Gastroesophageal sphincter (tissue), 4 donors: ENCODE data around the gene BRAT1. TPM values are rescaled to one million over a fixed set of nuclear protein-coding genes. Genes with fewer than 3 reads are reported as not detected.

Experiments used
- ATAC-seq: fragments of 150-250 bp; one replicate; pipeline ENCODE4 v1.9.1; 2016; ENCODE audit warnings: mild to moderate bottlenecking, moderate library complexity
- H3K27ac ChIP-seq, 4 donors: fragments of 200-600 bp; sonication (generic) in 3 of 4; 1 replicate in 3 of 4; 2 replicates in 1 of 4; pipeline ENCODE4 v1.5.1; 2016 to 2019
- H3K27me3 ChIP-seq: fragments of 200-600 bp; sonication (generic); one replicate; pipeline ENCODE4 v1.5.1; 2019
- H3K36me3 ChIP-seq, 2 donors: fragments of 200-600 bp; sonication (generic); one replicate each; pipeline ENCODE4 v1.5.1; 2019; ENCODE audit warnings: control low read depth in 1 of 2
- H3K4me1 ChIP-seq, 3 donors: fragments of 200-600 bp; sonication (generic); 1 replicate in 2 of 3; 2 replicates in 1 of 3; pipeline ENCODE4 v1.5.1; 2016 to 2019; ENCODE audit warnings: control low read depth in 2 of 3
- H3K4me3 ChIP-seq, 2 donors: fragments of 200-600 bp; sonication (generic); one replicate each; pipeline ENCODE4 v1.5.1; 2019; ENCODE audit warnings: mild to moderate bottlenecking in 1 of 2, moderate library complexity in 1 of 2
- H3K9me3 ChIP-seq, 3 donors: fragments of 200-600 bp; sonication (generic); one replicate each; pipeline ENCODE4 v1.5.1; 2017 to 2019; ENCODE audit warnings: control low read depth in 2 of 3
- EP300 ChIP-seq: sonication (generic); formaldehyde crosslinking; IDR thresholded peaks from one replicate; pipeline ENCODE4 v1.6.1; 2017; ENCODE audit warnings: antibody characterized with exemption, mild to moderate bottlenecking
- POLR2A ChIP-seq, 2 donors: fragments of 450-650 bp; IDR thresholded peaks; one replicate each; pipeline ENCODE4 v1.6.1; 2017; ENCODE audit warnings: antibody characterized with exemption in 2 of 2, mild to moderate bottlenecking in 2 of 2, moderate library complexity in 1 of 2
- POLR2AphosphoS5 ChIP-seq: sonication (generic); formaldehyde crosslinking; IDR thresholded peaks from one replicate; pipeline ENCODE4 v1.6.1; 2017; ENCODE audit warnings: antibody characterized with exemption
- WGBS, 2 donors: methylation state at CpG; one replicate each; pipeline ENCODE4 v1.1.5; 2018; ENCODE audit warnings: low coverage in 1 of 2; 5-methylcytosine and 5-hydroxymethylcytosine counted together
- total RNA-seq, 4 donors: library from RNA; depleted of rRNA; stranded (reverse); fragments of >200 nt; gene quantifications; one replicate each; pipeline ENCODE4 v1.1.0, GENCODE V29; 2016
- TF ChIP-seq, protein P1 (sequence below), 4 experiments: fragments of 200-600 bp in 2 of 4; fragments of 450-650 bp in 2 of 4; sonication (generic) in 1 of 4; IDR thresholded peaks; one replicate each; pipeline ENCODE4 v1.5.1; 2017 to 2019; ENCODE audit warnings: antibody characterized with exemption in 4 of 4, mild to moderate bottlenecking in 2 of 4, moderate library complexity in 2 of 4

The BRAT1 gene
- total RNA-seq, 4 donors from 2014 or later = 19.9 to 36.0 (median 32.4) TPM

DNA sequence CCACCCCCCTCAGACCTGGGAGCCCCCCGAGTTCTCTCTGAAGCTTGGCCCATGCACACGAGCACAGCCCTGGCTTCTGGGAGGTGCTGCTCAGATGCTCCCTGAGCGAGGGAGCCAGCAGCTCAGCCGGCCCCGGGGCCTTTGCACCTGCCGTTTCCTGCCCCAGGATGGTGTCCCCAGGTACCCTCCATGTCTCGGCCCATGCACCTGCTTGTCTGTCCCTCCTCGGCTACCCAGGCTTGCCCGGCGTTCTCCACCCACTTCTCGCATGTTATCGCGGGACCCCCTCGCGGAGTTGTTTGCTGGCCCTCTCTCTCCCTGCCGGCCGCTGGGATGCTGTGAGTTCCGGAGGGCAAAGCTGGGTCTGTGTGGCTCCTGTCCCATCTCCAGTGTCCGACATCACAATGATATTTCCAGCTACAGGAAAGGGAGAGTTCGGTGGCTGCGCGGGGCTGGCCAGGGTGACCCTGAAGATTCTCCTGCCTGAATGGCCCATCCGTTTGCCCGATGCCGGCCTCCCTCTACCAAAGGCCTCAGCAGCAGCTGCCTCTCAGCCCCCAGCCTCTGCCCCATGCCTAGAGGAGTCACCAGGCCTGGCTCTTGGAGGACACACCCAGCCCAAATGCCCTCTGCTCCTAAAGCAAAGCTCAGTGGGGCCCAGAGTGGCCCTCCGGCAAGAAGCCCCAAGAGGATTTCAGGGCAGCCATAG, 48.0 kb downstream of the BRAT1 start:
- TF ChIP-seq EP300 (no peak), POLR2A (IDR thresholded peaks at IDR 0.05) (no peak), POLR2AphosphoS5 (no peak)
- TF ChIP-seq, protein P1, sequence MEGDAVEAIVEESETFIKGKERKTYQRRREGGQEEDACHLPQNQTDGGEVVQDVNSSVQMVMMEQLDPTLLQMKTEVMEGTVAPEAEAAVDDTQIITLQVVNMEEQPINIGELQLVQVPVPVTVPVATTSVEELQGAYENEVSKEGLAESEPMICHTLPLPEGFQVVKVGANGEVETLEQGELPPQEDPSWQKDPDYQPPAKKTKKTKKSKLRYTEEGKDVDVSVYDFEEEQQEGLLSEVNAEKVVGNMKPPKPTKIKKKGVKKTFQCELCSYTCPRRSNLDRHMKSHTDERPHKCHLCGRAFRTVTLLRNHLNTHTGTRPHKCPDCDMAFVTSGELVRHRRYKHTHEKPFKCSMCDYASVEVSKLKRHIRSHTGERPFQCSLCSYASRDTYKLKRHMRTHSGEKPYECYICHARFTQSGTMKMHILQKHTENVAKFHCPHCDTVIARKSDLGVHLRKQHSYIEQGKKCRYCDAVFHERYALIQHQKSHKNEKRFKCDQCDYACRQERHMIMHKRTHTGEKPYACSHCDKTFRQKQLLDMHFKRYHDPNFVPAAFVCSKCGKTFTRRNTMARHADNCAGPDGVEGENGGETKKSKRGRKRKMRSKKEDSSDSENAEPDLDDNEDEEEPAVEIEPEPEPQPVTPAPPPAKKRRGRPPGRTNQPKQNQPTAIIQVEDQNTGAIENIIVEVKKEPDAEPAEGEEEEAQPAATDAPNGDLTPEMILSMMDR (IDR thresholded peaks at IDR 0.05) = no peak
- no peaks in the 10 kb centered on the region for H3K36me3 ChIP-seq
- H3K4me3 ChIP-seq = no peak overlapping the region
- H3K4me1 ChIP-seq = peaks cover 0 to 53% (median 20%) of the 10 kb centered on the region in 3 donors
- WGBS, 2 donors = 60 to 95% methylated on average over 3 to 4 of the region's 26 CpGs
- H3K27ac ChIP-seq = peak overlapping the region in 2 of 4 donors; percentile 43 to 46
- ATAC-seq = no peak
- no peaks in the 10 kb centered on the region for H3K9me3 ChIP-seq
- H3K27me3 ChIP-seq = peaks cover 6% of the 10 kb centered on the region

DNA sequence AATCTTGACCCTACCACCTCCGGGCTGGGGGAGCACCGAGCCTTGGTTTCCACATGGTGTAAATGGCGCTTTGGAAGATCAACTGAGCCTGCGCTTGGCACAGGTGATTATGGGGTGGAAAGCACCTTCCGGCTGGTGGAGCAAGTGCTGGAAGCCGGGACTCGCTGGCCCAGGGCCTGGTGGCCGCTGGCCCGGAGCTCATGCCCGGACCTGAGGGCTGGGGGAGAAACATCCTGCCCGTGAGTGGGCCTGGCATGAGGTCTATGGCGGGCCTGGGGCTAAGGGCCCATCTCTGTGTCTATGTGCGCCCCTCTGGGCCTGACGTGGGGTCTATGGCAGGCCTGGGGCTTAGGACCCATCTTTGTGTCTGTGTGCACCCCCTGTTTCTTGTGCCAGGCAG, 49.9 kb downstream of the BRAT1 start:
- TF ChIP-seq EP300 (no peak), POLR2AphosphoS5 (no peak), POLR2A (IDR thresholded peaks at IDR 0.05) (no peak)
- TF ChIP-seq, protein P1 (IDR thresholded peaks at IDR 0.05) = no peak
- no peaks in the 10 kb centered on the region for H3K36me3 ChIP-seq

DNA sequence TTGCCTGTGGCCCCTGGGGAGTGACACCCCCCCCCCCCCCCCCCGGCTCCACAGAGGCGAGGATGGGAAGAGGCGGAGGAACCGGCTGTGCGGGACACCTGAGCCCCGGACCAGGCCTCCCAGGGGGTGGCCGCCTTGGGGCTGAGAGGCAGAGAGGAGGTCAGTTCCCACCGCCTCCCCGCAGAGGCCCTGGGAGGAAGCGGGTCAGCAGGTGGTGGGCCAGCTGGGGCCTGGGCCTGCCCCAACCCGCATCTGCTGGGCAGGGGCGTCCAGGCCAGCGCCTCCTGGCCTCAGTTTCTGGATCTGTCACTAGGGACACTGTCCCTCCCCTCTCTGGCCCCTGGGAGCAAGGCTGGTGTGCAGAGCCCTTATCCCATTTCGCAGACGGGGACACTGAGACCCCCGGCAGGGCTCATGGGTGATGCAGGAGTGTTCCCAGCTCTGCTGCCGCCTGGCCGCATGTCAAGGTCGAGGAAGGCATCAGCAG, 50.4 kb downstream of the BRAT1 start:
- peaks cover 24% of the 10 kb centered on the region for H3K27me3 ChIP-seq
- no peaks in the 10 kb centered on the region for H3K9me3 ChIP-seq
- H3K4me1 ChIP-seq = peaks cover 0 to 30% (median 4%) of the 10 kb centered on the region in 3 donors
- no peak overlapping the region for H3K4me3 ChIP-seq
- ATAC-seq = no peak
- no peak for TF ChIP-seq EP300
- TF ChIP-seq, protein P1 (IDR thresholded peaks at IDR 0.05) = no peak
- no peak overlapping the region for H3K27ac ChIP-seq
- no peaks in the 10 kb centered on the region for H3K36me3 ChIP-seq
- 71 to 80% methylated on average over 3 to 4 of the region's 19 CpGs for WGBS, 2 donors

More for the DNA sequence above, 49.9 kb downstream of the BRAT1 start:
- Histone ChIP-seq H3K27me3 (peaks cover 19% of the 10 kb centered on the region), H3K27ac (no peak overlapping the region), H3K9me3 (no peaks in the 10 kb centered on the region), H3K4me1 (peaks cover 0 to 33% (median 4%) of the 10 kb centered on the region in 3 donors), H3K4me3 (no peak overlapping the region)
- WGBS, 2 donors = 92% methylated on average over 10 of the region's 14 CpGs; no CpG with 5 or more reads in 1 of the 2 donors
- ATAC-seq = no peak

DNA sequence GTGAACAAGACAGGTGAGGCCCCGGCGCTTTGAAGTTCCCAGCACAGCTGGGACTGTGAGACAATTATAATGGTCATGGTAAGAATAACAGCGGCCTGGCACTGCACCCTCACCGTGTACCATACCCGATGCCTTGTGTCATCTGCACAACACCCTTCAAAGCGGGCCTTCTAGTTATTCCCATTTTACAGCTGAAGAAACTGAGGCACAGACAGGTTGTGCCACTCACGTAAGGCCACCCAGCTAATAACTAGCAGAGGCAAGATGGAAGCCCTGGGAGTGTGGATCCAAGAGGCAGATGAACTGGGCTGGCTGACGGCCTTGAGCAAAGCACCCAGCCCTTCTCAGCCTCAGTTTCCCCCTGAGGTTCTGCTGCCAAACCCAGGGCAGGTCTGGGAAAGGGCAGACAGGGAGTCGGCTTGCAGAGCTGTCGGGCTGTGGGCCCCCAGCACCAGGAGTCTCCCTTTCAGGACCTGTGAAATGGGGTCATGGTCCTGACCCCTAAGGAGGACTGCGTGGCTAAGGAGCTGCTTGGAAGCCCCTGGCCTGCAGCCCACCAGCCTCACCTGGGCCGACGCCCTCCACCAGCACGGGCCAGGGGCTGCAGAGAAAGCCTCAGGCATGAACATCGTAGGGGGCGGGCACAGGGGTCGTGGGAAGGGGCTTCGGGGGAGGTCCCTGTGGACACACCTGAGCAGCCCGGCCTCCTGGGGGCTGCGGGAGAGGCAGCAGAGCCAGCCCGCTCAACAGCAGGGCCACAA, 51.0 kb downstream of the BRAT1 start:
- Histone ChIP-seq H3K27ac (no peak overlapping the region), H3K4me3 (no peak overlapping the region), H3K9me3 (no peaks in the 10 kb centered on the region), H3K36me3 (no peaks in the 10 kb centered on the region), H3K27me3 (peaks cover 29% of the 10 kb centered on the region), H3K4me1 (peaks cover 0 to 28% (median 4%) of the 10 kb centered on the region in 3 donors)
- TF ChIP-seq EP300 (no peak), POLR2AphosphoS5 (no peak), POLR2A (IDR thresholded peaks at IDR 0.05) (no peak)
- TF ChIP-seq, protein P1 (IDR thresholded peaks at IDR 0.05) = no peak
- WGBS, 2 donors = 97 to 100% methylated on average over 4 to 5 of the region's 21 CpGs
- no peak for ATAC-seq
